Astrocyte (in vitro differentiated cells and primary cell): Measurements from ENCODE around the gene CDH13. TPM values are rescaled to one million over a fixed set of nuclear protein-coding genes. Genes with fewer than 3 reads are reported as not detected.

Experiments used
- DNase-seq: peaks from one replicate; pipeline ENCODE4 v3.0.0-alpha.2; 2010; ENCODE audit warnings: low read depth
- FAIRE-seq: peaks from 2 replicates; lab custom pipeline; 2011; peaks lifted over from hg19 to GRCh38; lab: Jason Lieb, UNC
- H2AFZ ChIP-seq: 2 replicates; pipeline ENCODE4 v1.6.0; 2012; ENCODE audit warnings: low read depth, low read length, inconsistent platforms
- H3K27ac ChIP-seq: 2 replicates; pipeline ENCODE4 v1.5.1; 2011; ENCODE audit warnings: low read depth, low read length, inconsistent platforms
- H3K27me3 ChIP-seq: 2 replicates; pipeline ENCODE4 v1.6.0; 2011; ENCODE audit warnings: low read length, inconsistent platforms; ENCODE audit not compliant: insufficient read depth
- H3K36me3 ChIP-seq: 2 replicates; pipeline ENCODE4 v1.5.1; 2011; ENCODE audit warnings: low read length, inconsistent platforms; ENCODE audit not compliant: insufficient read depth
- H3K4me1 ChIP-seq: 2 replicates; pipeline ENCODE4 v1.5.1; 2011; ENCODE audit warnings: low read length, inconsistent platforms; ENCODE audit not compliant: insufficient read depth
- H3K4me2 ChIP-seq: 2 replicates; pipeline ENCODE4 v1.6.0; 2012; ENCODE audit warnings: low read length, inconsistent platforms
- H3K4me3 ChIP-seq: 2 replicates; pipeline ENCODE4 v1.5.1; 2011; ENCODE audit warnings: low read depth, mild to moderate bottlenecking, low read length, inconsistent platforms; ENCODE audit not compliant: insufficient read depth
- H3K79me2 ChIP-seq: 2 replicates; pipeline ENCODE4 v1.6.0; 2012; ENCODE audit warnings: mild to moderate bottlenecking, low read length, inconsistent platforms; ENCODE audit not compliant: insufficient read depth
- H3K9ac ChIP-seq: 2 replicates; pipeline ENCODE4 v1.6.0; 2012; ENCODE audit warnings: mild to moderate bottlenecking, low read length, inconsistent platforms
- H3K9me3 ChIP-seq: 2 replicates; pipeline ENCODE4 v1.5.1; 2012; ENCODE audit warnings: low read depth, mild to moderate bottlenecking, low read length, inconsistent platforms; ENCODE audit not compliant: insufficient read depth
- H4K20me1 ChIP-seq: 2 replicates; pipeline ENCODE4 v1.6.0; 2012; ENCODE audit warnings: low read length, inconsistent platforms; ENCODE audit not compliant: insufficient read depth
- H3K27ac Mint-ChIP-seq: one replicate; pipeline ENCODE4 v1.8.0; 2021; ENCODE audit warnings: mild to moderate bottlenecking, mixed read lengths; ENCODE audit not compliant: unreplicated experiment
- H3K27me3 Mint-ChIP-seq: one replicate; pipeline ENCODE4 v1.8.0; 2021; ENCODE audit warnings: low read depth, mixed read lengths; ENCODE audit not compliant: unreplicated experiment
- H3K36me3 Mint-ChIP-seq: one replicate; pipeline ENCODE4 v1.8.0; 2021; ENCODE audit warnings: low read depth, mixed read lengths; ENCODE audit not compliant: unreplicated experiment
- H3K4me1 Mint-ChIP-seq: one replicate; pipeline ENCODE4 v1.8.0; 2021; ENCODE audit warnings: low read depth, mixed read lengths; ENCODE audit not compliant: unreplicated experiment
- H3K4me3 Mint-ChIP-seq: one replicate; pipeline ENCODE4 v1.8.0; 2021; ENCODE audit warnings: mild to moderate bottlenecking, moderate library complexity, mixed read lengths; ENCODE audit not compliant: unreplicated experiment
- H3K9me3 Mint-ChIP-seq: one replicate; pipeline ENCODE4 v1.8.0; 2021; ENCODE audit warnings: mild to moderate bottlenecking, mixed read lengths; ENCODE audit not compliant: unreplicated experiment
- CTCF ChIP-seq: IDR thresholded peaks from 2 replicates; pipeline ENCODE4 v1.5.1; 2011; ENCODE audit warnings: low read depth, mild to moderate bottlenecking, inconsistent platforms, low read length, moderate library complexity; ENCODE audit not compliant: insufficient read depth
- EZH2 ChIP-seq: IDR thresholded peaks from 2 replicates; pipeline ENCODE4 v1.6.1; 2012; ENCODE audit warnings: mild to moderate bottlenecking, low read length, inconsistent platforms; ENCODE audit not compliant: insufficient read depth
- total RNA-seq: library from RNA; stranded (reverse); gene quantifications from 2 replicates; pipeline ENCODE4 v1.2.1, GENCODE V29; 2021

The CDH13 gene
- total RNA-seq, 1 donor from 2014 or later = 41.7 TPM

- no peaks in the 10 kb centered on the region for H3K79me2 ChIP-seq
- no peak overlapping the region for H3K27ac Mint-ChIP-seq
- no peak overlapping the region for H3K4me3 ChIP-seq
- H3K4me3 Mint-ChIP-seq = no peak overlapping the region
- H3K27me3 Mint-ChIP-seq = peaks cover 3% of the 10 kb centered on the region
- peaks cover 13% of the 10 kb centered on the region for H3K4me1 Mint-ChIP-seq
- no peaks in the 10 kb centered on the region for H3K36me3 ChIP-seq
- H3K4me1 ChIP-seq = peaks cover 5% of the 10 kb centered on the region
- no peak overlapping the region for H3K9ac ChIP-seq
- no peak overlapping the region for H3K4me2 ChIP-seq
- no peaks in the 10 kb centered on the region for H3K36me3 Mint-ChIP-seq
- no peaks in the 10 kb centered on the region for H3K9me3 ChIP-seq
- H2AFZ ChIP-seq = no peak overlapping the region
- H3K27ac ChIP-seq = no peak overlapping the region
- DNase-seq (no peak), FAIRE-seq (no peak)
- no peak for TF ChIP-seq EZH2
- no peak for TF ChIP-seq CTCF
- H3K27me3 ChIP-seq = no peaks in the 10 kb centered on the region
- H3K9me3 Mint-ChIP-seq = peaks cover 4% of the 10 kb centered on the region
- no peaks in the 10 kb centered on the region for H4K20me1 ChIP-seq
Measured at GRCh38 chr16:83552930-83553329, 926.2 kb downstream of the CDH13 start.

GRCh38 chr16:83554096-83554495 is 927.3 kb downstream of the CDH13 start:
- no peak for TF ChIP-seq EZH2
- Histone ChIP-seq H2AFZ (no peak overlapping the region), H4K20me1 (no peaks in the 10 kb centered on the region), H3K27me3 (no peaks in the 10 kb centered on the region), H3K4me2 (no peak overlapping the region), H3K27ac (no peak overlapping the region), H3K4me3 (no peak overlapping the region), H3K9me3 (no peaks in the 10 kb centered on the region), H3K36me3 (no peaks in the 10 kb centered on the region), H3K4me1 (peaks cover 5% of the 10 kb centered on the region), H3K79me2 (no peaks in the 10 kb centered on the region), H3K9ac (no peak overlapping the region)
- H3K4me3 Mint-ChIP-seq = no peak overlapping the region
- H3K9me3 Mint-ChIP-seq = peaks cover 4% of the 10 kb centered on the region
- FAIRE-seq (no peak), DNase-seq (no peak)
- H3K36me3 Mint-ChIP-seq = no peaks in the 10 kb centered on the region
- H3K4me1 Mint-ChIP-seq = peaks cover 13% of the 10 kb centered on the region
- H3K27ac Mint-ChIP-seq = no peak overlapping the region
- H3K27me3 Mint-ChIP-seq = peaks cover 6% of the 10 kb centered on the region

GRCh38 chr16:83554540-83554939 is 927.8 kb downstream of the CDH13 start:
- H2AFZ ChIP-seq = no peak overlapping the region
- Mint-ChIP-seq H3K9me3 (peaks cover 4% of the 10 kb centered on the region), H3K27me3 (peaks cover 8% of the 10 kb centered on the region), H3K27ac (no peak overlapping the region), H3K36me3 (no peaks in the 10 kb centered on the region), H3K4me3 (no peak overlapping the region), H3K4me1 (peaks cover 13% of the 10 kb centered on the region)
- H3K4me1 ChIP-seq = peaks cover 5% of the 10 kb centered on the region
- TF ChIP-seq EZH2 (no peak), CTCF (no peak)
- H3K4me2 ChIP-seq = no peak overlapping the region
- H3K9ac ChIP-seq = no peak overlapping the region
- H3K27me3 ChIP-seq = no peaks in the 10 kb centered on the region
- no peak overlapping the region for H3K4me3 ChIP-seq
- no peak overlapping the region for H3K27ac ChIP-seq
- no peaks in the 10 kb centered on the region for H3K9me3 ChIP-seq
- FAIRE-seq (no peak), DNase-seq (no peak)
- H3K36me3 ChIP-seq = no peaks in the 10 kb centered on the region
- no peaks in the 10 kb centered on the region for H3K79me2 ChIP-seq
- no peaks in the 10 kb centered on the region for H4K20me1 ChIP-seq
